Neural crest cell (in vitro differentiated cells): Measurements from ENCODE around the gene FCN1. TPM values are rescaled to one million over a fixed set of nuclear protein-coding genes. Genes with fewer than 3 reads are reported as not detected.

Source experiments
- DNase-seq: peaks from one replicate; pipeline ENCODE4 v3.0.0; 2021; ENCODE audit warnings: low read depth, mixed read lengths, low spot score
- H3K27ac Mint-ChIP-seq: one replicate; pipeline ENCODE4 v1.8.0; 2021; ENCODE audit warnings: mild to moderate bottlenecking, mixed read lengths; ENCODE audit not compliant: unreplicated experiment
- H3K27me3 Mint-ChIP-seq: 2 replicates; pipeline ENCODE4 v1.8.0; 2021; ENCODE audit warnings: low read depth, mild to moderate bottlenecking, mixed read lengths
- H3K36me3 Mint-ChIP-seq: 2 replicates; pipeline ENCODE4 v1.8.0; 2021; ENCODE audit warnings: low read depth, mild to moderate bottlenecking, mixed read lengths
- H3K4me1 Mint-ChIP-seq: 2 replicates; pipeline ENCODE4 v1.8.0; 2021; ENCODE audit warnings: mixed read lengths
- H3K4me3 Mint-ChIP-seq: one replicate; pipeline ENCODE4 v1.8.0; 2021; ENCODE audit warnings: mild to moderate bottlenecking, mixed read lengths
- H3K9me3 Mint-ChIP-seq: 2 replicates; pipeline ENCODE4 v1.8.0; 2021; ENCODE audit warnings: mixed read lengths
- total RNA-seq: library from RNA; stranded (reverse); gene quantifications from 2 replicates; pipeline ENCODE4 v1.2.1, GENCODE V29; 2021
- TF ChIP-seq, protein P1 (sequence below): fragments of 200-600 bp; sonication (generic); conservative IDR thresholded peaks from 2 replicates; pipeline ENCODE4 v1.5.0; 2021; ENCODE audit warnings: antibody characterized with exemption, mild to moderate bottlenecking

Gene FCN1
- total RNA-seq, 1 donor from 2014 or later, result not detected

DNA sequence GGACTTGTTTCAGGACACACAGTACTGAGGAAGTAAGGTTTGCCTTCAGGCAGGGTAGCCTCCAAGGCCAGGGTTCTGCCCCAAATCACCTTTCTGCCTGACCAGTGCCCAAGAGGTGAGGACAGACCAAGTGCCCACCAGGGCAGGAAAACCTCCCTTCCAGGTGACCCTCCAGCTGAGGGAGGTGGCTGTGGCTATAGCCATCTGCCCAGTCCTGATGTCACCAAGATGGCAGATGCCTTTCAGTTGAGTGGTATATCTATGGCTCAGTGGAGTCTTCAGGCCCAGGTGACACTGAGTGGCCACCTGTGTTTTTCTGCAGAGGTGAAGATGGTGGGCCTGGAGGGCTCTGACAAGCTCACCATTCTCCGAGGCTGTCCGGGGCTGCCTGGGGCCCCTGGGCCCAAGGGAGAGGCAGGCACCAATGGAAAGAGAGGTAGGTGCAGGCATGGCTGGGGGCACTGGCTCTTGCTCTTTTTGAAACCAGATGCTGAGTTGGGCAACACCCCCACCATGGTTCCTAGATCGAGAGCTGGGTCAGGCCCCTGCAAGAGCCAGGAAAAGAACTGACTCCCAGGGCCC lies 35.4 kb downstream of the FCN1 start:
- Mint-ChIP-seq H3K4me3 (no peak overlapping the region), H3K9me3 (no peaks in the 10 kb centered on the region), H3K27ac (no peak overlapping the region), H3K4me1 (no peaks in the 10 kb centered on the region), H3K36me3 (no peaks in the 10 kb centered on the region), H3K27me3 (no peaks in the 10 kb centered on the region)
- TF ChIP-seq, protein P1, sequence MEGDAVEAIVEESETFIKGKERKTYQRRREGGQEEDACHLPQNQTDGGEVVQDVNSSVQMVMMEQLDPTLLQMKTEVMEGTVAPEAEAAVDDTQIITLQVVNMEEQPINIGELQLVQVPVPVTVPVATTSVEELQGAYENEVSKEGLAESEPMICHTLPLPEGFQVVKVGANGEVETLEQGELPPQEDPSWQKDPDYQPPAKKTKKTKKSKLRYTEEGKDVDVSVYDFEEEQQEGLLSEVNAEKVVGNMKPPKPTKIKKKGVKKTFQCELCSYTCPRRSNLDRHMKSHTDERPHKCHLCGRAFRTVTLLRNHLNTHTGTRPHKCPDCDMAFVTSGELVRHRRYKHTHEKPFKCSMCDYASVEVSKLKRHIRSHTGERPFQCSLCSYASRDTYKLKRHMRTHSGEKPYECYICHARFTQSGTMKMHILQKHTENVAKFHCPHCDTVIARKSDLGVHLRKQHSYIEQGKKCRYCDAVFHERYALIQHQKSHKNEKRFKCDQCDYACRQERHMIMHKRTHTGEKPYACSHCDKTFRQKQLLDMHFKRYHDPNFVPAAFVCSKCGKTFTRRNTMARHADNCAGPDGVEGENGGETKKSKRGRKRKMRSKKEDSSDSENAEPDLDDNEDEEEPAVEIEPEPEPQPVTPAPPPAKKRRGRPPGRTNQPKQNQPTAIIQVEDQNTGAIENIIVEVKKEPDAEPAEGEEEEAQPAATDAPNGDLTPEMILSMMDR, result no peak
- DNase-seq, result no peak

GRCh38 chr9:134881313-134881670 lies 36.4 kb downstream of the FCN1 start:
- TF ChIP-seq, protein P1, result no peak
- no peaks in the 10 kb centered on the region for H3K36me3 Mint-ChIP-seq
- no peaks in the 10 kb centered on the region for H3K9me3 Mint-ChIP-seq
- no peak overlapping the region for H3K4me3 Mint-ChIP-seq
- H3K27me3 Mint-ChIP-seq, result peaks cover 2% of the 10 kb centered on the region
- peak overlapping the region; percentile 19 for H3K27ac Mint-ChIP-seq
- no peaks in the 10 kb centered on the region for H3K4me1 Mint-ChIP-seq
- no peak for DNase-seq

- TF ChIP-seq, protein P1, result no peak
- Mint-ChIP-seq H3K4me1 (no peaks in the 10 kb centered on the region), H3K27ac (peak within 1 kb of the TSS; percentile 19), H3K36me3 (no peaks in the 10 kb centered on the region), H3K9me3 (no peaks in the 10 kb centered on the region), H3K27me3 (peaks cover 2% of the 10 kb centered on the region), H3K4me3 (no peak within 1 kb of the TSS)
- DNase-seq, result no peak
Observed at GRCh38 chr9:134880484-134881312, 37.0 kb downstream of the FCN1 start, which contains the start of gene FCN2. FCN2 (plus strand) TSS chr9:134880810; CDS start chr9:134880822, 12 bp downstream.

GRCh38 chr9:134879664-134880483 lies 37.8 kb downstream of the FCN1 start:
- no peak overlapping the region for H3K4me3 Mint-ChIP-seq
- peaks cover 2% of the 10 kb centered on the region for H3K27me3 Mint-ChIP-seq
- no peaks in the 10 kb centered on the region for H3K4me1 Mint-ChIP-seq
- no peaks in the 10 kb centered on the region for H3K9me3 Mint-ChIP-seq
- no peak for DNase-seq
- no peak overlapping the region for H3K27ac Mint-ChIP-seq
- H3K36me3 Mint-ChIP-seq, result no peaks in the 10 kb centered on the region
- TF ChIP-seq, protein P1, result no peak

DNA sequence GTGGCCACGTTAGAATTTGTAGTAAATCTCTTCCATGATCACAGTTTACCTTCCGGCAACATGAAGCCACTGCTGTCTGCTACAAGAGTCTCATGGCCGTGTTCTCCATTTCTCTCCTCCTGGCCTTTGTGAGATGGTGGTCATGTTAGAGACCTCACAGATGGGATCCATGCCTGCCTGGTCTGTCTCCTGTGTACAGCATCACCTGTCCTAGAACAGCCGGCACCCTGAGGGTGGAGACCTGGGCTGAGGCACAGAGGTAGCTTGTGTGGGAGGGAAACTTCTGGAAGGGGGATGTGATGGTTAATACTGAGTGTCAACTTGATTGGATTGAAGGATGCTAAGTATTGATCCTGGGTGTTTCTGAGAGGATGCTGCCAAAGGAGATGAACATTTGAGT lies 40.2 kb downstream of the FCN1 start:
- DNase-seq, result no peak
- no peak overlapping the region for H3K4me3 Mint-ChIP-seq
- peaks cover 2% of the 10 kb centered on the region for H3K27me3 Mint-ChIP-seq
- no peak overlapping the region for H3K27ac Mint-ChIP-seq
- TF ChIP-seq, protein P1, result no peak
- no peaks in the 10 kb centered on the region for H3K36me3 Mint-ChIP-seq
- H3K4me1 Mint-ChIP-seq, result no peaks in the 10 kb centered on the region
- no peaks in the 10 kb centered on the region for H3K9me3 Mint-ChIP-seq
